K562 treated with DMSO at 1 percent for 12 hours (cell line): Measurements from ENCODE around the gene UBALD2. TPM values are rescaled to one million over a fixed set of nuclear protein-coding genes. Genes with fewer than 3 reads are reported as not detected.

Source experiments
- total RNA-seq: library from RNA; unstranded; fragments of 300-600 nt; gene quantifications from 2 replicates; pipeline ENCODE4 v1.2.3, GENCODE V29; 2022; ENCODE audit not compliant: insufficient read depth

The UBALD2 gene
- total RNA-seq = 167 and 186 TPM in 2 replicates

GRCh38 chr17:76264755-76265623, at the start of gene UBALD2:
TSS of gene UBALD2 (plus strand) at chr17:76265348. CDS start at chr17:76265506, 158 bp downstream.

GRCh38 chr17:76240461-76241203, 24.5 kb upstream of the UBALD2 start, which contains the start of gene RNF157:
TSS of gene RNF157 (minus strand) at chr17:76240493. CDS start at chr17:76240240, 253 bp downstream.

GRCh38 chr17:76307966-76308338, 42.8 kb downstream of the UBALD2 start, which contains the start of gene QRICH2:
TSS of gene QRICH2 (minus strand) at chr17:76308276. CDS start at chr17:76307998, 278 bp downstream.

Other genes with a start within 250 kb of the UBALD2 start
- gene EVPL, start 238.0 kb upstream of the UBALD2 start, total RNA-seq = 0.09 TPM in 1 of 2 replicates, not detected in the other
- 72.8 and 93.8 TPM in 2 replicates for gene SRP68, start 192.8 kb upstream of the UBALD2 start, total RNA-seq
- gene GALR2, start 190.6 kb upstream of the UBALD2 start, total RNA-seq = not detected in 2 replicates
- gene ZACN, start 186.2 kb upstream of the UBALD2 start, total RNA-seq = 2.2 and 10.7 TPM in 2 replicates
- gene EXOC7, start 161.6 kb upstream of the UBALD2 start, total RNA-seq = 17.1 and 42.5 TPM in 2 replicates
- 0.31 TPM in 1 of 2 replicates, not detected in the other for gene FOXJ1, start 124.1 kb upstream of the UBALD2 start, total RNA-seq
- gene RNF157, start 24.9 kb upstream of the UBALD2 start, total RNA-seq = 13.5 and 50.9 TPM in 2 replicates
- 6.1 and 13.6 TPM in 2 replicates for gene QRICH2, start 42.9 kb downstream of the UBALD2 start, total RNA-seq
- gene PRPSAP1, start 88.6 kb downstream of the UBALD2 start, total RNA-seq = 59.7 and 71.5 TPM in 2 replicates
- gene SPHK1, start 119.3 kb downstream of the UBALD2 start, total RNA-seq = 41.7 and 47.1 TPM in 2 replicates
- 19.3 and 36.3 TPM in 2 replicates for gene UBE2O, start 187.8 kb downstream of the UBALD2 start, total RNA-seq
- not detected in 2 replicates for gene AANAT, start 202.3 kb downstream of the UBALD2 start, total RNA-seq
- gene RHBDF2, start 236.1 kb downstream of the UBALD2 start, total RNA-seq = 0.65 and 0.97 TPM in 2 replicates